Measurements from ENCODE around the gene KRTAP12-1.
"Not testable (repeated sequence)": the region's sequence is repeated elsewhere in the genome, so short reads cannot be mapped to it uniquely, and the experiment has no call there.

Gene KRTAP12-1

DNA sequence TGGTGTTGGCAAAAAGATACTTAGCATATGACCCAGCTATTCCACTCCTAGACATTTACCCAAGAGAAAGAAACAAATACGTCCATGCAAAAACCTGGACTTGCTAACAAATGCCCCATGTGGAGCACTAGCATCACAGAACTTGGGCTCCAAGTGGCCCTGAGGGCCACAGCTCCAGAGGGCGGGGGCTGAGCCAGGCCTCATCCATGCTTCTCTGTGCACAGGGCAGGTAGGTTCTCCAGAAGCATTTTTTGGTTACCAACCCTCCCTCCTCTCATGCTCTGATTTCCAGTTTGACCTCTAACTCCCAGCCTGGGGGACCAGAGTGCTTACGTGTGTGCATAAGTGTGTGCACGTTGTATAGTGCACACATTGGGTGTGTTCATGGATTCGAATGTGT lies 17.3 kb downstream of the KRTAP12-1 start:
- DNase-seq: no peak

DNA sequence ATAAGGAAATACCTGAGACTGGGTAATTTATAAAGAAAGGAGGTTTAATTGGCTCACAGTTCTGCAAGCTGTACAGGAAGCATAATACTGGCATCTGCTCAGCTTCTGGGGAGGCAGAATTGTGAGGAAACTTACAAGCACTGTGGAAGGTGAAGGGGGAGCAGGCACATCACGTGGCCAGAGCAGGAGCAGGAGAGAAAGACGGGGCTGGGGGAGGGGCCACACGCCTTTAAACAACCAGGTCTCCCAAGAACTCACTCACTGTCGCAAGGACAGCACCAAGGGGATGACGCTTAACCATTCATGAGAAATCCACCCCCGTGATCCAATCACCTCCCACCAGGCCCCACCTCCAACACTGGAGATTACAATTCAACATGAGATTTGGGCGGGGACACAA lies 20.4 kb downstream of the KRTAP12-1 start:
- not testable (repeated sequence) for DNase-seq

DNA sequence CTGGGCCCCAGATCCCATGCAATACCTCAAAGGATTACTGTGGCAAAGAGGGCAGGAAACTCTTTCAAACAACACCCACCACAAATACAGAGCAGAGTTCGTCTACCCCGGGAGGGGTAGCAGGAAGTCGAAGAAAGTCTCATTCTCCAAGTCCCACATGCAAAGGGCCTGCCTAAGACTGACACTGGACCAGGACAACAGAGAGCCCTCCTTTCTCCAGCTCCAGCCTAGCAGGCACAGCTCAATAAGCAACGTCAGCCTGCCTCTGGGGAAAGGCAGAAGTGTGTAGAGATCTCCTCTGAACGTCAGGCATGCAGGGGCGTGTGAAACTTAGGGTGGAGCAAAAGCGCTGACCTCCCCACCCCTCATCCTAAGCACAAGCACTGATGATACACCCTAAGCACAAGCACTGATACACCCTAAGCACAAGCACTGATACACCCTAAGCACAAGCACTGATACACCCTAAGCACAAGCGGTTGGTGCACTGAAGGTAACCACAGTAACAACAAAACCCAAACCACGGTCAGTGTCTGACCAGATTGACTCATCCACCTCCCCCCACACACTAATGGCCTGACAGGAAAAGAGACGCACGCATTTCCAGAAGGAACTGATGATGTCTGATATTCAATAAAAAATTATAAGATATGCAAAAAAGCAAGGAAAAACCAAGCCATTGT lies 22.9 kb downstream of the KRTAP12-1 start:
- DNase-seq: no peak

GRCh38 chr21:44658541-44658910 lies 23.4 kb downstream of the KRTAP12-1 start:
- DNase-seq: no peak

DNA sequence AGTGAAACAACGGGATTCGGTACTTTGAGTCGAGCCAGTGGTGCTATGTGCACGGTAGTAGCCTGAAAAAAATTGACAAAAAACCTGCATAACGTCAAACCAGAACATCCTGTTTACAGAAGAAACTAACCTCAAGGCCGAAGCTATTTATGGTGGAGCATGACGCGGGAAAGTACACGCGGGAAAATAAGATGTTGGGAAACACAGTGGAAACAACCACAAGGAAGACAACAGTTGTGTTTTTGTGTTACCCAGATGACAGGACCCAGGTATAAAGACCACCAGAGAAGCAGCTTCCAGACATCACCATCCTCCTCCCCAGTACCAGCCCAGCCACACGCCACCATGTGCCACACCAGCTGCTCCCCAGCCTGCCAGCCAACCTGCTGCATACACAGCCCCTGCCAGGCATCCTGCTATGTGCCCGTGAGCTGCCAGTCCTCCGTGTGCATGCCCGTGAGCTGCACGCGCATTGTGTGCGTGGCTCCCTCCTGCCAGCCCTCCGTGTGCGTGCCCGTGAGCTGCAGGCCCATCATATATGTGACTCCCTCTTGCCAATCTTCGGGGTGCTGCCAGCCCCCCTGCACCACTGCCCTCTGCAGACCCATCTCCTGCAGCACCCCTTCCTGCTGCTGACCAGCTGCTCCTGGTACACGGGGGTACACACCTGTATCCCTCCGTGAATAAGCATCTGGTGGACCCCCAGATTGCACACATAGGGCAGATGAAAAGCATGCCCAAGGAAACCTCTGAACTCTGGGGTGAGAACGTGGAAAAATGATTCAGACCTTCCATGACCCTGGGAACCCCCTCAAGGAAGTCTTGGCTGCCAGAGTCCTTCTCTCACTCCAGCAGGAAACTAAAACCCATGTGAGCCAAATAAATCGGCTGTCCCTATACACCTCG lies 24.1 kb downstream of the KRTAP12-1 start, which contains the start of gene KRTAP12-3:
KRTAP12-3 (plus strand) TSS at position 298 of the 906 bp plus-strand sequence; CDS start at position 346, 48 bp downstream.
- no peak for DNase-seq

DNA sequence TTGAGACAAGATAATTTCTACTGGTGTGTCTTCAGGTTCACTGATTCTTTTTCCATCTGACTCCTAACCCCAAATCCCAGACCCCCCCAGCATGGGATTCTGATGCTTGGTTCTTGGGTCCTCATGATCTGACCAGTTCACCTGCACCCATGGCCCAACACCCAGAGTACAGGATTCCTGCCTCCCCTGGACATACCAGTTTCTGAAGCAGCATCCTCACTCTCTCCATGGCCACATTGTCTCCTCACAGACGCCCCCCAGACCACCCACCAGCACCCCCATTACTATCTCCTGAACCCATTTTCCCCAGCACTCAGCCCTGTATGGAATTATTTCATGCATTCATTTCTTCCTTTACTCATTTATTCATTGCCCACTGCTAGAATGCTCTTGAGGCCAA lies 25.1 kb downstream of the KRTAP12-1 start:
- no peak for DNase-seq

DNA sequence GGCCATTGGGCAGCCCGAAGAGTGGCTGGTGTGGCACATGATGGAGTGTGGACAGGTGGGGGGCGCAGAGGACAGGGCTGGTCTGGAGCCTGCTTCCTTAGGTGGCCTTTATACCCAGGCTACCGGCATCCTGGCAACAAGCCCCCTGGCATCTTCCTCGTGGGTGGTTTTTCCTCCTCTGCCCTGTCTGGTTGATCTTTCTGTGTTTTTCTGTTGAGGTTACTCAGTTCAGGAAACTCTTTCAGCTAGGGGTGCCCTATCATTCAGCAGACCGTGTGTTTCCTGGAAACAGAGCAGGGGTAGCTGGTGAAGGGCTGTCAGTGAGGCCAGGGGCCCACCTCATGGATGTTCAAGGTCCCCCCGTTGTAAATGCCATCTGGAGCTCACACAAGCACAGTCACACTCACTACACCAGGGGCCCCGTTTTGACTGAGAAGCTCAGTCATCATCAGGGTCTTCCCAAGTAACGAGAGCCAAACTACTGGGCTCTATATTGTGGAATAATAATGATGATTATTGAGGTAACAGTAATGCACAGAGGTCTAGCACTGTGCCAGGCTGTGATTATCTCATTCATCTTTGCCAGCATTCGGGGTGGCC lies 27.3 kb downstream of the KRTAP12-1 start, which contains the start of gene KRTAP12-4:
KRTAP12-4 (minus strand) TSS at position 84 of the 600 bp plus-strand sequence; CDS start at position 39, 45 bp downstream.
- no peak for DNase-seq

DNA sequence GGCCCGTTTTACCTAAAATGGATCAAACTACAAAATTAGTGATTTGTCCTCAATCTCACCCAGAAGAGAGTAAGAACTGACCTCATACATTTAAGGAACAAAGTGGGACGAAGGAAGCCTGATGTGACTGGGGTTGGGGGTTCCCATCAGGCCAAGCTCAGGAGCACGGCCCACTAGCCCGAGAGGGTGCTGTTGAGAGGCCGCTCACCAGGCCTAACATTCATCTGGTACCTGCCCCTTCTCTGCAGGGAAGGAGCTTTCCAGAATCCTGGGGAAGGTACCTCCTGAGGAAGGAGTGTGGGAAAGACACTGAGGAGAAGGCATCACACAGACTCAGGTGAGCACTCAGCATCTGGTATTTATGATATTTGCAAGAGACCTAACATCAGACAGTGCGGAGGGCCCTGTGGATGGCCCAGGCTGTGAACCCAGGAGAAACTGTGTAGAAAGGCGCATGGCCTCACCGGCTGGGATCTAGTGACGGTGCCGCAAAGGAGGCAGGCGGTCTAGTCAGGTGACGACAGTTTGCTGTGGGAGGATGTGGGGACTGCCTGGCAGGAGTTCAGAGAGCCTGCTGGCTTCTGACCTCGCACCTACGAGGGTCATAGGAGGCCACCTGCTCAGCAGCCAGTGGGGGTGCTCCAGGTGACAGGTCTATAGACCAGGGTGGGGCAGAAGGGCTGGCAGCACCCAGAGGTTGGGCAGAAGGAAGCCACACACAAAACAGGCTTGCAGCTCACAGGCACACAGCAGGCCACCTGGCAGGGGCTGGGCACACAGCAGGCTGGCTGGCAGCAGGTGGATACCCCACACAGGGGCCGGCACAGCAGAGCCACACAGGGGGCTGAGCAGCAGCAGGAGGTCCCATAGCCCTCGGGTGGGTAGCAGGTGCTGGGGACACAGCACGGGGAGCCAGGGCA lies 28.0 kb downstream of the KRTAP12-1 start:
- no peak for DNase-seq

DNA sequence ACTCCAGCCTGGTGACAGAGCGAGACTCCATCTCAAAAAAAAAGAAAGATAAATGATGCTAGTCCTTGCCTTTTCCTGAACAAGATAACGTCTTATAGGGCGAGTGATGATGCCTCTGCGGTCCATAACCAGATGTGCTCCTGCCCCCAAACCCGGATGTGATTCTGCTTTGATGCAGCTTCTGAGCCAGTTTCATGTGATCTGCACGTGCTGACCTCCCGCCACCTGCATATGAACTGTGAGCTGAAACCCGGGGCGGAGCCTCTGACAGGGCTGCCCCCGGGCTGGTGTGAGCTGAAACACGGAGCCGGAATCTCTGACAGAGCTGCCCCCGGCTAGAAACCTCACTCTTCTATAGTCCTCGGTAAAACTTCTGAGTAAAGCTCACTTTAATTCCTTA lies 28.8 kb downstream of the KRTAP12-1 start:
- no peak for DNase-seq

- DNase-seq: peak in 1 of 2 experiments; percentile 13
These were observed 30.8 kb downstream of the KRTAP12-1 start for GRCh38 chr21:44650973-44651675.

- DNase-seq: no peak
These were observed 31.5 kb downstream of the KRTAP12-1 start for GRCh38 chr21:44650265-44650972.

GRCh38 chr21:44649521-44650100 lies 32.4 kb downstream of the KRTAP12-1 start:
- no peak for DNase-seq

DNA sequence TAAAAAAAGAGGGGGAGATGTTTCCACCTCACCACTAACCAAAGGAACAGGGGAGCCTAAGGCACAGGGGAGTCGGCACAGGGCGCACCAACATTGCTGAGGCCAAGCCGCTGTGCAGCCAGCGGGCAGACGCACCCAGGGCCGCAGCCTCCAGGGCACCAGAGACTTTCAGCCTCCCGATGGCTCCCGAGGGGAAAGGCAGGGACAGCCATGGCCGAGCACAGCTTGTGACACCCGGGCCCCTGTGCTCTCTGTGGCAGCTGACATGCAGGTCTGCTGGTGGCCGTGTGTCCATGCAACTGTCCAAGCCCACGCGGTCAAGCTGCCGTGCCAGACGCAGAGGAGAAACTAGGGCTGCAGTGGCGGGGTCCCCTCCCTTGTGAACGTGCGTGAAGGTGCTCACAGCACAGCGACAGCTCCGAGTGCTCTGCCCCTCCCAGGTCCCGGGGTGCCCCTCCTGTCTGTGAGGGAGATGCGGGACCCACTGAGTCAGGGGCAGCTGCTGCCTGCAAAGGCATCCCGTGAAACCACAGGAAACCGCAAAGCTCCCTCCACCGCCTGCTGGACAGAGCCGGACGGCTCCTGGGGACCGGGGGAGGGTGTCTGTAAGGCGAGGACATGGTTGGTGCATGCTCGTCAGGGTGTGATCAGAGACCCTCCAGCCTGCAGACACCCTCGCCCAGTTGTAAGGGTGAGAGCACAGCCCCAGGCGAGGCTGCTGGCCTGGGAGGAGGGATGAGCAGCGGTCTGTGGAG lies 33.2 kb downstream of the KRTAP12-1 start:
- peak in 1 of 2 experiments; percentile 8 for DNase-seq

- no peak for DNase-seq
These were observed 34.8 kb downstream of the KRTAP12-1 start for GRCh38 chr21:44647222-44647552.

GRCh38 chr21:44646366-44647221 lies 35.4 kb downstream of the KRTAP12-1 start, which contains the start of gene KRTAP10-11:
TSS of gene KRTAP10-11 (plus strand) at chr21:44646414. CDS start at chr21:44646459, 45 bp downstream.
- peak in 1 of 2 experiments; percentile 11 for DNase-seq

DNA sequence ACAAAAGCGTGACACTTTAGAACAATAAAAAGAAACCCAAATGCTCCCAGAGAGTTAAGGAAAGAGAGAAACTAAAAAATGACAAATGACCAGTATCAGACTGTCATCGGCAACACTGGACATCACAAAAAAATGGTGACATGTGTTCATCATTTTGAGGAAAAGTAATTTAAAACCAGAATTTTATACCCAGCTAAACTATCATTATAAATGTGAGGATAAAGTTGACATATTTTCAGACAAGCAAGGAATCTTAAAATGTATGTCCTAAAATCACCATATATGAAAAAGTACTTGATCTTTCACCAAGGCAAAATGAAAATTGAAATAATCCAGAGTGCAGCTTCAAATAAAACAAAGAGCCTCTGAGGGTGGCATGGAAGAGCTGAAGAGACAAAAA lies 37.1 kb downstream of the KRTAP12-1 start:
- DNase-seq: no peak

DNA sequence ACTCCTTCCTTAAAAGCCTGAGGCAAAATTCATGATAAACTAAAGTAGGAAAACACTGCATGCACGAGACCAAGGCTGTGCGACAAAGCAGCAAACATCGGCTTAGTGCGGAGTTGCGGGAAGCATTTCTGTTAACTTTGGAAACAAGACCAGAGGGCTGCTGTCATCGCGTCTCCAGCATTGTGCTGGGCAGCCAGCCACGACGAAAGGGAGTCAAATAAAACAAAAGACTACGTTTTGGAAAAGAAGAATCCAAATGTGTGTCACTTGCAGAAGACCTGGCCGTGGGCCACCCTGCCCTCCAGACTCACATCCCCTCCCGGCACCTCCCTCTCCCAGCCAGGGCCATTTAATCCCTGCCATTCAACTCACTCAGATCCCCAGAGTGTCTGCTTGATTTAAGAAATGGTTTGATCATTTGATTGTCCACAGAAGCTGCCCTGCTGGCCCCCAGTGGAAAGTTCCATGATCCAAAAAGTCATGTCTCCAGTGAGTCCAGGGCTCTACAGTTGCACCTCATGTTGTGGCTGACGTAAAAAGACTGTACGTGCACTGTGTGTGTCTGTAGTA lies 38.1 kb downstream of the KRTAP12-1 start:
- DNase-seq: no peak

DNA sequence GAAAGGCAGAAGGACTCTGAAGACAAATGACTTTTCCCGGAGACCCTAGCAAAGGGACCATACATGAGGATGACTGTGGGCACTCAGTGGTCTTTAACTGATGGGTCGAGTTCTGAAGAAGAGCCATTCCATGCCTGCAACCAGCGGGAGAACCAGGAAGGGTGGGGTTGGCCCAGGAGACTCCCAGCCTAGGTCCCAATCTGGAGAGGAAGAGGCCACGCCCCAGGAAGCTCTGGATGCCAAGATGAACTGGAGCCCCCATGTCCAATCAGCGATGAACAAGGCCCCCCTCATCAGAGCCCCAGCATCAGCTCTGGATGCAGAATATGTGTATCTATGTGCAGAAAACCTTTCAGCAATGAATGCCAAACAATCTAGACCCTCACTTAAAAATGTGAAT lies 41.2 kb downstream of the KRTAP12-1 start:
- no peak for DNase-seq

GRCh38 chr21:44639331-44639655 lies 42.7 kb downstream of the KRTAP12-1 start:
- DNase-seq: peak in 1 of 2 experiments; percentile 11
